C4-2B (cell line): ENCODE results near the gene BOD1L1.

Experiments used
- H3K27ac ChIP-seq: fragments of 450-650 bp; 2 replicates; pipeline ENCODE4 v1.5.1; 2017
- CTCF ChIP-seq: fragments of 450-650 bp; conservative IDR thresholded peaks from 2 replicates; pipeline ENCODE4 v1.5.1; 2017; ENCODE audit warnings: mild to moderate bottlenecking
- ZFX ChIP-seq: fragments of 450-650 bp; IDR thresholded peaks from 2 replicates; pipeline ENCODE4 v1.6.1; 2017

Gene BOD1L1

GRCh38 chr4:13616597-13616996 is 10.9 kb downstream of the BOD1L1 start:
- H3K27ac ChIP-seq: no peak overlapping the region
- no peak for TF ChIP-seq ZFX
- TF ChIP-seq CTCF: no peak

- H3K27ac ChIP-seq: no peak overlapping the region
- TF ChIP-seq ZFX: no peak
- no peak for TF ChIP-seq CTCF
These were observed 12.4 kb downstream of the BOD1L1 start for GRCh38 chr4:13615161-13615560.

- TF ChIP-seq ZFX: no peak
- TF ChIP-seq CTCF: no peak
- H3K27ac ChIP-seq: no peak overlapping the region
These were observed 15.0 kb downstream of the BOD1L1 start for GRCh38 chr4:13612569-13612968.

GRCh38 chr4:13611283-13611842 is 16.2 kb downstream of the BOD1L1 start:
- H3K27ac ChIP-seq: no peak overlapping the region
- TF ChIP-seq CTCF: no peak
- TF ChIP-seq ZFX: no peak

GRCh38 chr4:13605330-13605729 is 22.2 kb downstream of the BOD1L1 start:
- TF ChIP-seq CTCF (no peak), ZFX (no peak)
- no peak overlapping the region for H3K27ac ChIP-seq

- TF ChIP-seq CTCF (no peak), ZFX (no peak)
- H3K27ac ChIP-seq: no peak overlapping the region
These were observed 25.7 kb downstream of the BOD1L1 start for GRCh38 chr4:13601848-13602247.

- TF ChIP-seq ZFX: no peak
- TF ChIP-seq CTCF: no peak
- H3K27ac ChIP-seq: no peak overlapping the region
These were observed 26.5 kb downstream of the BOD1L1 start for GRCh38 chr4:13601048-13601447.
